Adipocyte (in vitro differentiated cells): Measurements from ENCODE around the gene PRKN.

Experiments used
- DNase-seq: peaks from one replicate; pipeline ENCODE4 v3.0.0-alpha.2; 2015; ENCODE audit warnings: low read depth
- H3K27me3 ChIP-seq: replicated peaks from 2 replicates; pipeline ENCODE4 v1.7.0; 2013; ENCODE audit warnings: mild to moderate bottlenecking, low read length, moderate library complexity; ENCODE audit not compliant: control insufficient read depth, insufficient read depth
- H3K36me3 ChIP-seq: 2 replicates; pipeline ENCODE4 v1.7.0; 2013; ENCODE audit warnings: low read length, mild to moderate bottlenecking, moderate library complexity; ENCODE audit not compliant: control insufficient read depth, insufficient read depth, severe bottlenecking
- H3K4me1 ChIP-seq: 2 replicates; pipeline ENCODE4 v1.7.0; 2013; ENCODE audit warnings: mild to moderate bottlenecking, low read length, moderate library complexity; ENCODE audit not compliant: control insufficient read depth, insufficient read depth
- H3K4me3 ChIP-seq: 2 replicates; pipeline ENCODE4 v1.7.0; 2013; ENCODE audit warnings: mild to moderate bottlenecking, low read length, moderate library complexity
- H3K9ac ChIP-seq: 2 replicates; pipeline ENCODE4 v1.7.0; 2013; ENCODE audit warnings: mild to moderate bottlenecking, low read length, moderate library complexity
- H3K9me3 ChIP-seq: 2 replicates; pipeline ENCODE4 v1.7.0; 2013; ENCODE audit warnings: mild to moderate bottlenecking, low read length, moderate library complexity; ENCODE audit not compliant: control insufficient read depth

The PRKN gene

GRCh38 chr6:161363286-161363685 lies 1364.3 kb downstream of the PRKN start:
- Histone ChIP-seq H3K9me3 (peaks cover 10% of the 10 kb centered on the region), H3K27me3 (no peaks in the 10 kb centered on the region), H3K36me3 (no peaks in the 10 kb centered on the region), H3K4me3 (peak overlapping the region; percentile 23), H3K9ac (no peak overlapping the region), H3K4me1 (no peaks in the 10 kb centered on the region)
- DNase-seq: no peak

DNA sequence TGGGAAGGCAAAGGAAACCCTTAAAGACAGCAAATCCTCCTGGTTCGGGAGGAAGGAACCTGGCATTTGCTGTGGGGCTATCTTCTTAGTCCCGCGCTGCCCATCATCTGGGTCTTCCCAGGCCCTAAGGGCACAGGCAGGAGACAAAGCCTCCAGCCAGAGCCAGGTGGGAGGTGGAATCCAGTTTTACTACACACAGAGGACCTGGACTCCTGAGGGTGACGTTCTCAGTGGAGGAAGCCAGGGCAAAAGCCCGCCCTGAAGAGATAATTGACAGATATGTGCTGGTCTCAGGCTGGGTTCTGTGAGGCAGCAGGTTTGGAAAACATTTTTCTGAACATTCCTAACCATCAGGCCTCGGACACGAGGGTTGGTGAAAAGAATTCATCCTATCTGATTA lies 1365.3 kb downstream of the PRKN start:
- H3K27me3 ChIP-seq: no peaks in the 10 kb centered on the region
- H3K4me1 ChIP-seq: no peaks in the 10 kb centered on the region
- H3K9me3 ChIP-seq: peaks cover 10% of the 10 kb centered on the region
- DNase-seq: no peak
- H3K9ac ChIP-seq: no peak overlapping the region
- H3K4me3 ChIP-seq: no peak overlapping the region
- H3K36me3 ChIP-seq: no peaks in the 10 kb centered on the region

DNA sequence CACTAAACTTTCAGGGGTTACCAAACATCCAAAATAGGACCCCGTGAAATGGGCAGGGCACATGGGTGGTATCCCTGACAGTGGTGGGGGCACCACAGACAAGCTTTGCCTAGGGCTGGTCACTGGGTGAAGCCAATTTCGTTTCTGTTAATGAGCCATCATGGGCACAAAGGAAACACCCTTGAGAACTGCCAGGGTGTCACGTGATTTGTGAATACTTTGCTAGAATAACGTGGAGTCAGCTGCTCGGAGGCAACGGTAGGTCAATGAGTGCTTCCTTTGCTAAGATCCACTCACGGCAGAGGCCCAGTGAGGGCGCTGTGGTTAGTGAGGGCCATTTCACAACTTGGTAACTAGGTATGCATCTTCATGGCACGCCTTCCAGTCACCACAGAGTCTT lies 1366.0 kb downstream of the PRKN start:
- H3K36me3 ChIP-seq: no peaks in the 10 kb centered on the region
- H3K4me3 ChIP-seq: no peak overlapping the region

GRCh38 chr6:161360520-161360919 lies 1367.0 kb downstream of the PRKN start:
- no peak overlapping the region for H3K9ac ChIP-seq
- H3K27me3 ChIP-seq: no peaks in the 10 kb centered on the region
- no peak overlapping the region for H3K4me3 ChIP-seq
- H3K4me1 ChIP-seq: no peaks in the 10 kb centered on the region
- peaks cover 10% of the 10 kb centered on the region for H3K9me3 ChIP-seq
- DNase-seq: no peak
- no peaks in the 10 kb centered on the region for H3K36me3 ChIP-seq

More for the DNA sequence above, 1366.0 kb downstream of the PRKN start:
- Histone ChIP-seq H3K27me3 (no peaks in the 10 kb centered on the region), H3K4me1 (no peaks in the 10 kb centered on the region), H3K9ac (no peak overlapping the region), H3K9me3 (peaks cover 10% of the 10 kb centered on the region)
- no peak for DNase-seq

GRCh38 chr6:161359618-161359945 lies 1368.0 kb downstream of the PRKN start:
- H3K9ac ChIP-seq: no peak overlapping the region
- DNase-seq: no peak
- H3K36me3 ChIP-seq: no peaks in the 10 kb centered on the region
- no peaks in the 10 kb centered on the region for H3K27me3 ChIP-seq
- no peaks in the 10 kb centered on the region for H3K4me1 ChIP-seq
- H3K9me3 ChIP-seq: peaks cover 10% of the 10 kb centered on the region
- H3K4me3 ChIP-seq: no peak overlapping the region

DNA sequence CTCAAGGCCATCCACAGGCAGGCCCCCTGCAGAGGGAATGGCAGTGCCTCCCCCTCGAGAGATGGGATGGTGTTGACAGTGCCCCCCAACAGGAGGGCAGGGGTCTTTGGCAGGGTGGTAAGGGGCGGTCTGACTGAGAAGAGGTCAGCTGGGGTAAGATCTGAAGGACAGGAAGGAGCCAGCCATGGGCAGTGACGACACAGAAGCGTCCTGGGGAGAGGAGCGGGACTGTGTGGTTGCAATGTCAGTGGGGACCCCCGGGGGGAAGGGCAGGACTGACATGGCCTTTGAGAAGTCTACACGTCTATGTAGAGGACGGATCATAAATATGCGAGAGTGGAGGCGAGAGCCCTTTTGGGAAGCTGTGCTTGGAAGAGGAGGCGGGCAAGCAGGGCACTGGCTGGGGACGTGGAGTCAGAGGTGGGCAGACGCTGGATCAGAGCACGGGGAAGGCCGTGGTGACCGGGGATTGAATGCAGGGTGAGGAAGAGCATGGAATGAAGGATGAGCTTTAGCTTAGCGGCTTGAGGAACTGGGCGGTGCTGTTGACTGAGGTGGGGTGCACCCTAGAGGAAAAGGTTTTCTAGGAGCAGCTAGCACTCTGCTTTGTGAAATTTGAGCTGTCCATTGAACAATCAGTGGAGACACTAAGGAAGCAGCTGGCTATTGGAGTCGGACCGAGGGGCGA lies 1371.3 kb downstream of the PRKN start:
- Histone ChIP-seq H3K27me3 (no peaks in the 10 kb centered on the region), H3K36me3 (no peaks in the 10 kb centered on the region), H3K4me1 (no peaks in the 10 kb centered on the region), H3K4me3 (no peak overlapping the region), H3K9ac (no peak overlapping the region), H3K9me3 (no peaks in the 10 kb centered on the region)
- DNase-seq: no peak

DNA sequence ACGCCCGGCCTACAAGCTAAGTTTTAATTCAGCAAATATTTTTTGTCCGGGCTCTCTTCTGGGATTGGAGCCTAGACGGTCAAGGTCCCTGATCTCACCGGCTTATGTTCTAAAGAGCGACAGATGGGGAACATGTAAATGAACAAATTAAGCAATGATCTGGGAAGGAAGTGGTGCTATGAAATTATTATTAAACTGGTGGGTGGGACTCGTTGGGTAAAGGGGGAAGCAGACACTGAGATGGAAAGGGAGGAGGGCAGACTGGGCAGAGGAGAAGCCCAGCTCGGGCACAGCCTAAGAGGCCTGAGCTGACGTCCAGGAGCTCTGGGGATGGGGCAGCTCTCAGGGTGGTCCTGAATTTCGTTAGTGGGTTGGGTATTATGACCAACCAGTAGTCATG lies 1371.9 kb downstream of the PRKN start:
- H3K4me1 ChIP-seq: no peaks in the 10 kb centered on the region
- DNase-seq: no peak
- no peaks in the 10 kb centered on the region for H3K9me3 ChIP-seq
- H3K27me3 ChIP-seq: no peaks in the 10 kb centered on the region
- H3K4me3 ChIP-seq: no peak overlapping the region
- no peak overlapping the region for H3K9ac ChIP-seq
- no peaks in the 10 kb centered on the region for H3K36me3 ChIP-seq

DNA sequence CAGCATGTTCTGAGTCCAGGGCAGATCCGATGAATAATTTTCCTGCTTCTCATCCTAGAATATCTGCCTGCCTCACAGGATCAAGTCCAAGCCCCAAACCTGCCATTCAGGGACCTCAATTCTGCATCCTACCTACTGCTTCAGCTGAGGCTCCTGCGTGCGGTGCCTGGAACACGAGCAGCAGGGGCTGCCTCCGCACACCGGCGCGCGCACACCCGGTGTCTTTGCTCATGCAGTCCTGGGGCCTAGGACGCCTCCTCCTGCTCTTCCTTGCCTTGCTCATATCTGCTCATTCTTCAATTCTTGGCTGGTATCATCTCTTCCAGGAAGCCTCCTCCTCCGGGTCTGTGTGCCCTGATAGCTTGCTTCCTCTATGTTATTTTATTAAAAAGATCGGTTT lies 1372.6 kb downstream of the PRKN start:
- Histone ChIP-seq H3K4me1 (no peaks in the 10 kb centered on the region), H3K36me3 (no peaks in the 10 kb centered on the region), H3K27me3 (no peaks in the 10 kb centered on the region), H3K4me3 (no peak overlapping the region), H3K9me3 (no peaks in the 10 kb centered on the region), H3K9ac (no peak overlapping the region)
- DNase-seq: no peak

DNA sequence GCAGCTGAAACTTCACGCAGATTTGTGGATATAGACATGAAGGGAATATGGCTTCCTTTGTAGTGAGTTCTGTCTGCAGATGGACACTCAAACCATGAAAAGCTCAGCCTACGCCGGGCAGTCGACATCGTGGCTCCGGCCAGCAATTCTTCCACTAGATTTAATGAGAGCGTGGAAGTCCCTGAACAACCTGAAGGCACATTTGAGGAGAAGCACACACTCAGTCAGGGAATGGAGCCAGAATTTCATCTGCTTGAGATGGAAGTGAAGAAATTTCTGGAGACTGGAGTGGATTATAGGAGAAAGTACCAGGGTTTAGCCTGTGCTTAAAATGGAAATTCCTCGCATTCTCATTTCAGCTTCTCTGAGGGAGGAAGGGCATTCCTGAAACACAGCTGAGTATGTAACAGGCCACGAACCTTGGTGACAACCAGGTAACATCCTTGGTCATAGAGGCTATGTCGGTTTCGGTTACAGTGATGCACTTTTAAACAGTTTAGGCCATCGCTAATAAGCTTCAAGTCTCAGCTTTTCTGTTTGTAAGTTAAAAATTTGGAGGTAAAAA lies 1373.2 kb downstream of the PRKN start:
- peak; percentile 26 for DNase-seq
- no peaks in the 10 kb centered on the region for H3K27me3 ChIP-seq
- no peaks in the 10 kb centered on the region for H3K4me1 ChIP-seq
- no peaks in the 10 kb centered on the region for H3K9me3 ChIP-seq
- no peaks in the 10 kb centered on the region for H3K36me3 ChIP-seq
- H3K4me3 ChIP-seq: no peak overlapping the region
- no peak overlapping the region for H3K9ac ChIP-seq

- H3K4me3 ChIP-seq: no peak overlapping the region
- H3K4me1 ChIP-seq: no peaks in the 10 kb centered on the region
- H3K9me3 ChIP-seq: no peaks in the 10 kb centered on the region
- no peak overlapping the region for H3K9ac ChIP-seq
- DNase-seq: peak; percentile 8
- H3K27me3 ChIP-seq: no peaks in the 10 kb centered on the region
- no peaks in the 10 kb centered on the region for H3K36me3 ChIP-seq
Measured at GRCh38 chr6:161353208-161353613, 1374.4 kb downstream of the PRKN start.

DNA sequence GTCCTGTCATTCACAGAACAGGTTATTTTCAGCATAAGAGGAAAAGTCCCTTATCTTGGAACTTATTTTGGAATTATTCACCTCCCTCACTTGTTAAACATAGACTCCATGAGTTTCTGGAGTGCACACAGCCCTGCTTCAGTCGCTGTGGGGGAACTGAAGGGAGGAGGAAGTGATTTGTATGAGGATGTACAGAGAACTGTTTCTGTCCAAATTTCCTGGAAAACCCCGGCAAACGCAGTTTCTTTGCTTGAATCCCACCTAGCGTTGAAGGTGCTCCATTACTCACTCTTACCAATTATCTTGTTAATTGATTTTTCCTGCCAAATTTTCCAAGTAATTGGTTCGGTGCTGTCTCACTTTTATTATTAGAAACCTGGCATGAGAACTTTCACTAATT lies 1375.7 kb downstream of the PRKN start:
- Histone ChIP-seq H3K4me3 (no peak overlapping the region), H3K4me1 (no peaks in the 10 kb centered on the region), H3K36me3 (no peaks in the 10 kb centered on the region), H3K27me3 (no peaks in the 10 kb centered on the region), H3K9ac (no peak overlapping the region), H3K9me3 (no peaks in the 10 kb centered on the region)
- no peak for DNase-seq

DNA sequence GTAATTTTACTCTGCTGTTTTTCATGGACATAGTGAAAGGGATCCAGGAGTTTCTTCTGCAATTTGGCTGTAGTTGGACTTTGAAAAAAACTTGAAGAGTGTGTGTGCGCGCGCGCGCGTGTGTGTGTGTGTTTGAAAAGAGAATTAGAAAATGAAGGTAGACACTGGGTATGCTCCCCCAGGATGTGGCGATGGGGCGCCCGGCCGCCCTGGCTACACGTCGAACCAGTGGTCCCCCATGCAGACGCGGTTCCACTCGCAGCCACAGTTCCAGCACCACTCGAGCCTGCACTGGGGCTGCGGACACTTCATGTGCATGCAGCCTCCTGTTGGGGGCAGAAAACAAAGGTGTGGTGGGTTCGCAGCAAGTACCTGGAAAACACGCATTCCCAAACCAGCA lies 1377.7 kb downstream of the PRKN start:
- H3K9me3 ChIP-seq: no peaks in the 10 kb centered on the region
- no peak for DNase-seq
- H3K4me1 ChIP-seq: no peaks in the 10 kb centered on the region
- no peak overlapping the region for H3K4me3 ChIP-seq
- no peaks in the 10 kb centered on the region for H3K27me3 ChIP-seq
- H3K36me3 ChIP-seq: no peaks in the 10 kb centered on the region
- H3K9ac ChIP-seq: no peak overlapping the region
